22Rv1 (cell line): Measurements from ENCODE around the gene UCHL3.
A peak's percentile ranks its signal among the peaks of the same experiment; 100 is the strongest.

Experiments used
- H3K27ac ChIP-seq: fragments of 450-650 bp; 2 replicates; pipeline ENCODE4 v1.5.1; 2017
- CTCF ChIP-seq: fragments of 450-650 bp; IDR thresholded peaks from 2 replicates; pipeline ENCODE4 v1.5.1; 2017; ENCODE audit warnings: mild to moderate bottlenecking
- ZFX ChIP-seq: fragments of 450-650 bp; IDR thresholded peaks from 2 replicates; pipeline ENCODE4 v1.6.1; 2017; ENCODE audit warnings: antibody characterized with exemption, borderline replicate concordance

The UCHL3 gene

DNA sequence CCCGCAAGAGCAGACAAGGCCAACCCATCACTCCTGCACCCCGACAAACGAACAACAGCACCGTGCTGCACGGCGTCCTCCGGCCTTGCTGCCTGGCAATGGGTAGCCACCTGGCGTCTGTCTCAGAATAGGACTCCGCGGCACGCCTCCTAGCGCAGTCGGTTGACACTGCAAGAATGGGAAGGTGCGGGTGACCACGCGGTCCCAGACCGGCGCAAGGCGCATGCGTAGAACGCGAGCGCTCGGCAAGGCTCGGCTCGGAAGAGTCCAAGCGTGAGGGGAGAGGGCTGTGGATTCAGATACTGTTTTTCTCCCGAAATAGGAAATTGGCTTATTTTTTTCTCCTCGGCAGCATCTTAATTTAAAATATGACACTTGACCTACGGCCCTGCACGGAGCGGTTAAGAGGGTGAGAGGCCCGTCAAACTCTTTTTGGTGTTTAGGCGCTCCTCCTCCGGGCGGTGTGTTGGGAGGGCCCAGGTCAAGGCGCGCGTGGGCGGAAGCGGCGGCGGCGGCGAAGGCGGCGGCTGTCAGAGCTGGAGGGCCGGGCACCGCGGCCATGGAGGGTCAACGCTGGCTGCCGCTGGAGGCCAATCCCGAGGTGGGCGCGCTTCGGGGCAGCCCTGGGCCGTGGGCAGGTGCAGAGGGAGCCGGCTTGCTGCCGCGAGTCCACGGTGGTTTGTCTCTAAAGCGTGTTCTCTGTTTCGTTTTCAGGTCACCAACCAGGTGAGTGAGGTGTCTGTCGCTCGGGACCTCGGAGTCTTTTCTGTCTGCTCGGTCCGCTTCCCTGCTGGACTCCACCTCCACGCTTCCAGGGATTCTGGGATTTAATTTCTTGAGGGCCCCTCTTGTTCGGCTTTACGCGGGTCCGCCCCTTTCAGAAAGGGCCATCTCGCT is at the start of gene UCHL3:
Gene UCHL3 (plus strand): TSS at position 530 of the 897 bp plus-strand sequence. CDS start 30 bp downstream, at position 560.
- peak within 1 kb of the TSS; percentile 81 for H3K27ac ChIP-seq
- TF ChIP-seq ZFX (no peak), CTCF (peak; percentile 90)

DNA sequence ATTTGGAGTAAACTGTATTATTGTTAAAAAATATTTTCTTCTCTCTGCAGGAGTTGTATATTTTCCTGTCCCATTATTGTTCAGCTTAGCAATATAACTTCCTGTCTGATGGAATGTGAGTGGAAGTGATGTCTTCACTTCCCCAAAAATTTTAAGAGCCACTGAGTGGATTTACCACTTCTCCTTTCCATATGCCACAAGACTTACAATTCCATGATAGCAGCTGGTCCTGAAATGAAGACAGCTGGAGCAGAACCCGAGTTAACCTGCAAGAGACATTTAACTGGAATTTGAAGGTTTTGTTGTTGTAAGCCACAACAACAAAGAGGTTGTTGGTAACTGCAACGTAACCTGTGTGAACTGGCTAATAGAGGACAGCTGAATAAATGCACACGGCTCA is 44.3 kb upstream of the UCHL3 start:
- TF ChIP-seq CTCF (no peak), ZFX (no peak)
- no peak overlapping the region for H3K27ac ChIP-seq

DNA sequence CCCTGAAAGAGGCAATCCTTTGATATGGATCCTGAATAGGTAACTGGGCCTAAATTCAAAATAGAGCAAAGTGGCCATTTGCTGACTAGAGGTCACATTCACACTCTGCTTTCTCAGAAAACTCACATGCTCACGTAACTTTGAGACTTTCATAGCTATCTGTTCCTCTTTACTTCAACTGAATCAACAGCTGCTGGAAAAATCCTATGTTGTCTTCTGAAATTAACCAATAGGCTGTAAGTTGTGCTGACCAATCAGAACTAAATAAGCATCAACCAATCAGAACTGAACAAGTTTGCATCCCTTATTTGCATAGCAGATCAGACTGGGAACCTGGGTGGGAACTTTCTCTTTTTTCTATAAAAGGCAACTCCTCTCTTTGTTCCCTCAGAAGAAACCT is 43.6 kb upstream of the UCHL3 start:
- no peak overlapping the region for H3K27ac ChIP-seq
- no peak for TF ChIP-seq CTCF

DNA sequence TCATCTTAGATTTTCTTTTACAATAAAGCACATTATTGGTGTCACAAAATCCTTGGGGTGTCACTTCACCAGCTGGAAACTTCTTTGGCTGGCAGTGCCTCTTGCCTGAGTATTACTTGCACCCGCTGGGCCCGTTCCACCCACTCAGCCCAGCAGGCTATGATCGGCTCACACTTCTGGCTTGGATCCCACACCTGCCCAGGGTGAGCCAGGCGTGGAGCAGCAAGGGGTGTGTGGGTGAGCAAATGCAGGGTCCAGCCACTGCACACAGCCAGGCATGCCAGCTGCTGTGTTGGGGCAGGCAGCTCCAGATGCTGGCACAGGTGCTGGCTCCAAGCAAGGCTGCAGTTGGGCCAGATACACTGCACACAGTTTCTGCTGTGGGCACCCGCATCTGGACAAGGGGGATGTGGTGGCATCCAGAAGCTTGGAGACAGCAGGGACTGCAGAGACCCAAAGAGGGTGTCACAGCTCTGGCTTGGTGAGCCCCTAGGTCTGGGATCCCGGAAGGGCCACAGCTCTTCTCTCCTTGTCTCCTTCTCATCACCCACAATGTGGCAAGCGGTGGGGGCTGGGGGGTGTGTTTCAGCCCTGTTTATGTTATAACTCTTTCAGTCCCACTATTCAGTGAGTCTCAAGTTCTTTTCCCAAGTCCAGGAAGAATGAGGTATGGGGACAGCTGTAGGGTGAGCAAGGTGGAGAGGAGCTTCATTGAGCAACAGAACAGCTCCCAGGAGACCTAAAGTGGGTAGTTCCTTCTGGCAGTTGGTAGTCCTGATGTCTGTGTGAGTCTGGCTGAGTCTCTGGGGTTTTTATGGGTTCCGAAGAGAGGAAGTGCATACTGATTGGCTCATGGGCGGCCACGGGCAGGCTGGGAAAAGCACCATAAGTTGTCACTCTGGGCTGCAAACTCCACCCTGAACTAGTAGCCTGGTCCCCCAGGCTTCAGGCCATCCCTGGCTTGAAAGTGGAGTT is 42.3 kb upstream of the UCHL3 start:
- TF ChIP-seq CTCF (no peak), ZFX (no peak)
- H3K27ac ChIP-seq, result no peak overlapping the region

- no peak overlapping the region for H3K27ac ChIP-seq
These were observed 41.5 kb upstream of the UCHL3 start for GRCh38 chr13:75508002-75508548.

DNA sequence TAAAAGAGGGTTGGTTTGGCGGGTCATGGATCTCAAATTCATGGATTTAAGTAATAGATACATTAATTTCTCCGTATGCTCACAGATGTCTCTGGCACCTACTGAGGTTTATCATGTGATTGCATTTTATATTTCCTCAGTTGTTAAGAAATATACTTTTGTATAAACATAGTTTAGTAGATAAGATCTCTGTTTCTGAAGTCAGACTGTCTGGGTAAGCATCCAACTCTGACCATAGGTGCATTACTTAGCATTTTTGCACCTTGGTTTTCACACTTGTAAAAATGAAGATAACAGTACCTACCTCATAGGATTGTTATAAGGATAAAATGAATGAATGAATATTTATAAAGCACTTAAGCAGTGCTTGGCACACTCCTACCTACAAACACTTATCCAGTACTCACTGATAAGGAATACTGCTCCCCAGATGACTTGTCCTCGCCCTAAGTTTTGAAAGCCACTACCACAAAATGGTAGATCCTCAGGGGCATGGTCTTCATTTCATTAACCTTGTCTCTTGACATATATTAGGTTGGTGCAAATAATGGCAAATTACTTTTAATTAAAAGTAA is 38.5 kb upstream of the UCHL3 start:
- no peak for TF ChIP-seq CTCF

More at GRCh38 chr13:75508002-75508548, 41.5 kb upstream of the UCHL3 start:
- TF ChIP-seq ZFX (no peak), CTCF (no peak)

More for the DNA sequence above, 38.5 kb upstream of the UCHL3 start:
- H3K27ac ChIP-seq, result no peak overlapping the region
